ENCODE results near the gene SMOC1.

DNA sequence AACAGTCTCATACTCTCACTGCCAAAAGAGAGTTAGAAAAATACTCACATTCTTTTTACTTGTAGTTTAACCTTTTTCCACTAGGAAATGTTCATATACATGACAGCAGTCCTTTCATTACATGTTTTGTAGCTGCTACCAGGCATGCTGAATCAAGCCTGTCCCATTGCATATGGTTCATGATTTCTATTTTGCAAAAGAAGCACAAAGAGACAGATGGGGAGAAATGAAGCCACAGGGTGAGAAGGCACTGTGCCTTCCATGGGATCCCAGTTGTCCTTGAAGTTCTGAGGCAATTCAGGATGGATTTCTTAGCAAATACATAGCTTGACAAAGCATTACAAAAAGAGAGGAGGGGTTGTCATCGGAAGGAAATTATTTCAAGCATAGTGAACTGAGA lies 89.5 kb downstream of the SMOC1 start:
- TF ChIP-seq, protein P1, sequence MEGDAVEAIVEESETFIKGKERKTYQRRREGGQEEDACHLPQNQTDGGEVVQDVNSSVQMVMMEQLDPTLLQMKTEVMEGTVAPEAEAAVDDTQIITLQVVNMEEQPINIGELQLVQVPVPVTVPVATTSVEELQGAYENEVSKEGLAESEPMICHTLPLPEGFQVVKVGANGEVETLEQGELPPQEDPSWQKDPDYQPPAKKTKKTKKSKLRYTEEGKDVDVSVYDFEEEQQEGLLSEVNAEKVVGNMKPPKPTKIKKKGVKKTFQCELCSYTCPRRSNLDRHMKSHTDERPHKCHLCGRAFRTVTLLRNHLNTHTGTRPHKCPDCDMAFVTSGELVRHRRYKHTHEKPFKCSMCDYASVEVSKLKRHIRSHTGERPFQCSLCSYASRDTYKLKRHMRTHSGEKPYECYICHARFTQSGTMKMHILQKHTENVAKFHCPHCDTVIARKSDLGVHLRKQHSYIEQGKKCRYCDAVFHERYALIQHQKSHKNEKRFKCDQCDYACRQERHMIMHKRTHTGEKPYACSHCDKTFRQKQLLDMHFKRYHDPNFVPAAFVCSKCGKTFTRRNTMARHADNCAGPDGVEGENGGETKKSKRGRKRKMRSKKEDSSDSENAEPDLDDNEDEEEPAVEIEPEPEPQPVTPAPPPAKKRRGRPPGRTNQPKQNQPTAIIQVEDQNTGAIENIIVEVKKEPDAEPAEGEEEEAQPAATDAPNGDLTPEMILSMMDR (IDR thresholded peaks at IDR 0.05), result no peak
- no peak for TF ChIP-seq POLR2A (IDR thresholded peaks at IDR 0.05)
